WTC11 (cell line): Measurements from ENCODE around the gene IQCE.

Source experiments
- CREM ChIP-seq: sonication (generic); formaldehyde crosslinking; IDR thresholded peaks from 2 replicates; pipeline ENCODE4 v1.8.1; 2022; ENCODE audit warnings: mild to moderate bottlenecking, missing genetic modification reagents, moderate library complexity
- CTCF ChIP-seq: fragments of 200-600 bp; IDR thresholded peaks from 2 replicates; pipeline ENCODE4 v1.8.0; 2022; ENCODE audit warnings: antibody characterized with exemption
- E2F4 ChIP-seq: sonication (generic); formaldehyde crosslinking; IDR thresholded peaks from 2 replicates; pipeline ENCODE4 v1.8.1; 2022; ENCODE audit warnings: low read depth, mild to moderate bottlenecking, moderate library complexity, missing genetic modification reagents, borderline replicate concordance
- ESRRA ChIP-seq: sonication (generic); formaldehyde crosslinking; IDR thresholded peaks from 2 replicates; pipeline ENCODE4 v1.8.1; 2022; ENCODE audit warnings: mild to moderate bottlenecking, missing genetic modification reagents, borderline replicate concordance
- FOXJ3 ChIP-seq: sonication (generic); formaldehyde crosslinking; IDR thresholded peaks from 2 replicates; pipeline ENCODE4 v1.9.0; 2021; ENCODE audit warnings: missing genetic modification reagents, mild to moderate bottlenecking, borderline replicate concordance
- FOXP4 ChIP-seq: sonication (generic); formaldehyde crosslinking; IDR thresholded peaks from 2 replicates; pipeline ENCODE4 v1.8.0; 2022; ENCODE audit warnings: mild to moderate bottlenecking, missing genetic modification reagents
- HMGA2 ChIP-seq: fragments of 250-450 bp; sonication (Bioruptor Pico); IDR thresholded peaks from 2 replicates; pipeline ENCODE4 v1.4.0; 2021; ENCODE audit warnings: mild to moderate bottlenecking, moderate library complexity
- JUN ChIP-seq: sonication (generic); formaldehyde crosslinking; IDR thresholded peaks from 2 replicates; pipeline ENCODE4 v1.8.0; 2023; ENCODE audit warnings: mild to moderate bottlenecking, missing genetic modification reagents
- NFATC4 ChIP-seq: fragments of 250-450 bp; sonication (Bioruptor Pico); IDR thresholded peaks from 2 replicates; pipeline ENCODE4 v1.9.0; 2021; ENCODE audit warnings: mild to moderate bottlenecking
- ZBTB21 ChIP-seq: sonication (generic); formaldehyde crosslinking; IDR thresholded peaks from 2 replicates; pipeline ENCODE4 v1.8.1; 2023; ENCODE audit warnings: mild to moderate bottlenecking, missing genetic modification reagents, borderline replicate concordance
- TF ChIP-seq, protein P1 (sequence below): sonication (generic); formaldehyde crosslinking; IDR thresholded peaks from 2 replicates; pipeline ENCODE4 v1.8.0; 2022; ENCODE audit warnings: mild to moderate bottlenecking, missing genetic modification reagents
- TF ChIP-seq, protein P2 (sequence below): sonication (generic); formaldehyde crosslinking; IDR thresholded peaks from 2 replicates; pipeline ENCODE4 v1.8.0; 2022; ENCODE audit warnings: missing genetic modification reagents

GRCh38 chr7:2526659-2527504, 31.9 kb upstream of the IQCE start:
- no peak for TF ChIP-seq CTCF
- TF ChIP-seq, protein P1, sequence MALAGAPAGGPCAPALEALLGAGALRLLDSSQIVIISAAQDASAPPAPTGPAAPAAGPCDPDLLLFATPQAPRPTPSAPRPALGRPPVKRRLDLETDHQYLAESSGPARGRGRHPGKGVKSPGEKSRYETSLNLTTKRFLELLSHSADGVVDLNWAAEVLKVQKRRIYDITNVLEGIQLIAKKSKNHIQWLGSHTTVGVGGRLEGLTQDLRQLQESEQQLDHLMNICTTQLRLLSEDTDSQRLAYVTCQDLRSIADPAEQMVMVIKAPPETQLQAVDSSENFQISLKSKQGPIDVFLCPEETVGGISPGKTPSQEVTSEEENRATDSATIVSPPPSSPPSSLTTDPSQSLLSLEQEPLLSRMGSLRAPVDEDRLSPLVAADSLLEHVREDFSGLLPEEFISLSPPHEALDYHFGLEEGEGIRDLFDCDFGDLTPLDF (CRISPR knock-in tag), result no peak
- TF ChIP-seq FOXJ3 (CRISPR knock-in tag), result no peak
- no peak for TF ChIP-seq ZBTB21
- no peak for TF ChIP-seq ESRRA
- no peak for TF ChIP-seq E2F4
- TF ChIP-seq, protein P2, sequence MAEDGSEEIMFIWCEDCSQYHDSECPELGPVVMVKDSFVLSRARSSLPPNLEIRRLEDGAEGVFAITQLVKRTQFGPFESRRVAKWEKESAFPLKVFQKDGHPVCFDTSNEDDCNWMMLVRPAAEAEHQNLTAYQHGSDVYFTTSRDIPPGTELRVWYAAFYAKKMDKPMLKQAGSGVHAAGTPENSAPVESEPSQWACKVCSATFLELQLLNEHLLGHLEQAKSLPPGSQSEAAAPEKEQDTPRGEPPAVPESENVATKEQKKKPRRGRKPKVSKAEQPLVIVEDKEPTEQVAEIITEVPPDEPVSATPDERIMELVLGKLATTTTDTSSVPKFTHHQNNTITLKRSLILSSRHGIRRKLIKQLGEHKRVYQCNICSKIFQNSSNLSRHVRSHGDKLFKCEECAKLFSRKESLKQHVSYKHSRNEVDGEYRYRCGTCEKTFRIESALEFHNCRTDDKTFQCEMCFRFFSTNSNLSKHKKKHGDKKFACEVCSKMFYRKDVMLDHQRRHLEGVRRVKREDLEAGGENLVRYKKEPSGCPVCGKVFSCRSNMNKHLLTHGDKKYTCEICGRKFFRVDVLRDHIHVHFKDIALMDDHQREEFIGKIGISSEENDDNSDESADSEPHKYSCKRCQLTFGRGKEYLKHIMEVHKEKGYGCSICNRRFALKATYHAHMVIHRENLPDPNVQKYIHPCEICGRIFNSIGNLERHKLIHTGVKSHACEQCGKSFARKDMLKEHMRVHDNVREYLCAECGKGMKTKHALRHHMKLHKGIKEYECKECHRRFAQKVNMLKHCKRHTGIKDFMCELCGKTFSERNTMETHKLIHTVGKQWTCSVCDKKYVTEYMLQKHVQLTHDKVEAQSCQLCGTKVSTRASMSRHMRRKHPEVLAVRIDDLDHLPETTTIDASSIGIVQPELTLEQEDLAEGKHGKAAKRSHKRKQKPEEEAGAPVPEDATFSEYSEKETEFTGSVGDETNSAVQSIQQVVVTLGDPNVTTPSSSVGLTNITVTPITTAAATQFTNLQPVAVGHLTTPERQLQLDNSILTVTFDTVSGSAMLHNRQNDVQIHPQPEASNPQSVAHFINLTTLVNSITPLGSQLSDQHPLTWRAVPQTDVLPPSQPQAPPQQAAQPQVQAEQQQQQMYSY (CRISPR knock-in tag), result no peak
- no peak for TF ChIP-seq HMGA2 (CRISPR knock-in tag)
- no peak for TF ChIP-seq FOXP4 (CRISPR knock-in tag)
- TF ChIP-seq NFATC4 (CRISPR knock-in tag), result no peak
- TF ChIP-seq CREM (CRISPR knock-in tag), result no peak
- no peak for TF ChIP-seq JUN (CRISPR knock-in tag)
